GM18867 (cell line): Measurements from ENCODE around the gene OPRL1.

Experiments used
- ATAC-seq: cut with Tn5 transposase; IDR thresholded peaks from one replicate; pipeline ENCODE4 v1.9.1; 2021; ENCODE audit warnings: mild to moderate bottlenecking, moderate library complexity; ENCODE audit not compliant: unreplicated experiment

The OPRL1 gene

GRCh38 chr20:64139199-64140060 is 59.5 kb downstream of the OPRL1 start:
- ATAC-seq = no peak

GRCh38 chr20:64140061-64140931 is 60.4 kb downstream of the OPRL1 start:
- no peak for ATAC-seq

DNA sequence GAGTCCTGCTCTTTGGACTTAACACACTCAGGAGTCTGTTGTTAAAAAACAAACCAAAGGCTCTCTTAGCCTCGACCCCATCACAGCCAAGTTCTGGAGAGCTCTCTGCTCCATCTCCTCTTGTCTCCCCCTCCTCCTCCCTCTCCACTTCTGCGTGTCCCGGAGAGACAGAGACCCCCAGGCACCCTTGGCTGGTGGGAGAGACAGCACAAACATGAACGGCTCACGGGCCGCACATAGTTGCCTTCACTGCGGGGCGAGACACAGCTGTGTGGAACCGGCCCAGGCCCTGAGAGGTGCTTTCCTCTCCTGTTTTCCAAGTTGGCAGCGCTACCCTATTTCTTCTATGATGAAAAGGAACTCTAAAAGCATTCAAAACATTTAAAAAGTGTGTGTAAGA is 61.1 kb downstream of the OPRL1 start:
- ATAC-seq = no peak

DNA sequence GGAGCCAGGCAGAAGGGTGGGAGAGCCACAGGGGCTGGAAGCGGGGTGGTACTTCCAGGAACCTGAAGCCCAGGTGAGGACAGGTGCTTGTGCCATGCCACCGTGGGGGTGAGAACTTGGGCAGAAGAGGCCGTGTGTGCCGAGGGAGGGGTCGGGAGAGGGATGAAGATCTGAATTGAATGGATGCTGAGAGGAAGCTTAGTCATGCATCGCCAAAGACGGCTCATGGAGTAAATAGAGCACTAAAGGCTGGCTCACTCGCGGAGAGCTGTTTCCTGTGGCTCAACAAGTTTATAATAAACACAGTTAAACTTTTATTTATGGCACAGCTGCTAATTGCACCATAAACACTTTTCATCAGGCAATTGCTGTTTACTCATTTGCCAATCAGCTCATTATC is 62.7 kb downstream of the OPRL1 start:
- ATAC-seq = no peak

GRCh38 chr20:64143018-64143801 is 63.3 kb downstream of the OPRL1 start:
- ATAC-seq = no peak

DNA sequence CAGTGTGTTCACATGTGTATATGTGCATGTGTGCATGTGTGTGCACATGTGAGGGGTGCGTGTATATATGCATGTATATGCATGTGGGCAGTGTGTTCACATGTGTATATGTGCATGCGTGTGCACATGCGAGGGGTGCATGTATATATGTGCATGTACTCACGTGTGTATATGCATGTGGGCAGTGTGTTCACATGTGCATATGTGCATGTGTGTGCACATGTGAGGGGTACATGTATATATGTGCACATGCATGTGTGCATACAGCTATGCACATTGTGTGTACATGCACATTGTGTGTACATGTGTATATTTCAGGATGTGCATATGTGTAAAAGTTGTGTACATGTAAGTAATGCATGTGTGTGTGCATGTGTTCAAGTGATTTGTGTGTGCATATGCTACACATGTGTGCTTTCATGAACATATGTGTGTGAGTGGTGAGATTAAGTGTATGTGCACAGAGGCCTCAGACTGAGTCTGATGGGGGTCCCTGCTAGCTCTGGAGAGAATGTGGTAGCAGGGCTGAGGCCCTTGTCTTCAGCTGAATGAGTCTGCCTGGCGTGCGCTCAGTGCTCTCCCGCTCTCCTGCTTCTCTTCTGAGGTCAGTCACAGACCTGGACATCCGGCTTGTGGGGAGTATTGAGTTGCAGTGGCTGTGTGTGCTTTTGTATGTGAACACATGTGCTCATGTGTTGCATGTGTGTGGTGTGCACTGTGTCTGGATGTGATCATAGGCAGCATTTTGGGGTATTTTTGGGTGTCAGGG is 64.4 kb downstream of the OPRL1 start:
- no peak for ATAC-seq

GRCh38 chr20:64145458-64146300 is 65.8 kb downstream of the OPRL1 start:
- ATAC-seq = no peak

- ATAC-seq = no peak
These were observed 66.5 kb downstream of the OPRL1 start for GRCh38 chr20:64146301-64146935.

DNA sequence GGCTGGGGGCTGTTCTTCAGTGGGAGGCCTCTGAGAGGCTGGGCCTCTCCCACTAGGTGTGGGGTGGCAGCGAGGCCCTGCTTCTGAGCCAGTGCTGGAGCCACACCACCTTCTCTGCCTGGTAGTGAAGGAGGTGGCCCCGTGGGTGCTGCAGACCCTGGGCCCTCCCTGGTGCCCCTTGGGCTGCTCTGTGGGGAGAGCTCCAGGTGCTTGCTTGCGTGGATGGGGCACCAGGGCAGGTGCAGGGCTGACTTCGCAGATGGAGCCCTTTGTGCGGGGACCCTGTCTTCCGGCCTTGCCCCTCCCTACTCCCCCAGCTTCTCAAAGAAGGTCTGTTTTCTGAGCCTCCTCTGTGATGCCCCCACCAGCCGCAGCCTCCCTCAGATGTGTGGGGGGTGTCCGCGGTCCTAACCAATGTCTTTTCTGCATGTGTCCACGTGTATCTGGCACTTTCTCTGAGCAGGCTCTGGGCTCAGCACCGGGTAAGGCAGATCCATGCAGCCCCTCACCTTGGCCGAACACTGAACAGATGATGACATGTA is 67.1 kb downstream of the OPRL1 start:
- no peak for ATAC-seq

- ATAC-seq = no peak
These were observed 68.7 kb downstream of the OPRL1 start for GRCh38 chr20:64148581-64148980.

DNA sequence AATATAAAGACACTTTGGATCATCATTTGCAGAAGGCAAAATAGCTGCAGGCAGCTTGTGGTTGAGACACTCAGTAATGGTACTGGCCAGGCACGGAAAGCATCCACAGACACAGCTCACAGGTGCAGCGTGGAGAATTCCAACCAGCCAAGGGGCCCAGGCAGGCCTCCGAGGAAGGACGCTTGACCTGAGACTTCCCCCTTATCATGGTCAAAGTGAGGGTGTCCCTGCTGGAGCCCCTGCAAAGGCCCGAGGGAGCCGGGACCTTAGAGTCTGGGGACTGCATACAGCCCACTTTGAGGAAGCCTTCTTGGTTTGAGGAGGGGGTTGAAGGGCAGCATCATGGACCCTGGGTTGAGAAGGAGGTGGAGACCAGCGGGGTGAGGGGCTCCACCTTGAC is 69.3 kb downstream of the OPRL1 start:
- no peak for ATAC-seq

DNA sequence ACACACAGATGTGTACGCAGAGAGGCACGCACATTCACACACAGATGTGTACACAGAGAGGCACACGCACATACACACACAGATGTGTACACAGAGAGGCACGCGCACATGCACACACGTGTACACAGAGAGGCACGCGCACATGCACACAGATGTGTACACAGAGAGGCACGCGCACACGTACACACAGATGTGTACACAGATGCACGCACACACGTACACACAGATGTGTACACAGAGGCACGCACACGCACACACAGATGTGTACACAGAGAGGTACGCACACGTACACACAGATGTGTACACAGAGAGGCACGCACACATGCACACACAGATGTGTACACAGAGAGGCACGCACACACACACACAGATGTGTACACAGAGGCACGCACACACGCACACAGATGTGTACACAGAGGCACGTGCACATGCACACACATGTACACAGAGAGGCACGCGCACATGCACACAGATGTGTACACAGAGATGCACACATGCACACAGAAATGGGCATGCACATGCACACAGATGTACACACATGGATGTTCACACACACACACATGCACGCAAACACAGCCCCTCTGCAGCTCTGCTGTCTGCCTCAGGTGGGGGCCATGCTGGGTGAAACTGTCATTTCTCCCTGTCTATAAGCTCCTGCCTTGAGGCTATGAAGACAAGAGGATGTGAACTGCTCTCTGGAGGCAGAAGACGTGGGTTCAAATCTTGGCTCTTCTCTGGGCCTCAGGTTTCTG is 70.1 kb downstream of the OPRL1 start:
- no peak for ATAC-seq
